HG02678 (cell line): ENCODE results near the gene DCTD.

Experiments used
- ATAC-seq: cut with Tn5 transposase; IDR thresholded peaks from one replicate; pipeline ENCODE4 v1.9.1; 2021; ENCODE audit warnings: mild to moderate bottlenecking, moderate library complexity; ENCODE audit not compliant: unreplicated experiment

DCTD gene

GRCh38 chr4:182874304-182874751 is 42.9 kb downstream of the DCTD start:
- no peak for ATAC-seq

- ATAC-seq: no peak
Observed at GRCh38 chr4:182873726-182874125, 43.5 kb downstream of the DCTD start.

GRCh38 chr4:182873289-182873688 is 43.9 kb downstream of the DCTD start:
- ATAC-seq: no peak

GRCh38 chr4:182872886-182873285 is 44.3 kb downstream of the DCTD start:
- ATAC-seq: no peak

- ATAC-seq: no peak
Observed at GRCh38 chr4:182871616-182872015, 45.6 kb downstream of the DCTD start.

GRCh38 chr4:182869697-182870096 is 47.5 kb downstream of the DCTD start:
- ATAC-seq: no peak

GRCh38 chr4:182866746-182867145 is 50.4 kb downstream of the DCTD start:
- no peak for ATAC-seq

GRCh38 chr4:182863501-182863900 is 53.7 kb downstream of the DCTD start:
- ATAC-seq: no peak

- no peak for ATAC-seq
Observed at GRCh38 chr4:182862921-182863320, 54.3 kb downstream of the DCTD start.

GRCh38 chr4:182862141-182862875 is 54.9 kb downstream of the DCTD start:
- ATAC-seq: no peak

GRCh38 chr4:182861346-182861745 is 55.8 kb downstream of the DCTD start:
- ATAC-seq: no peak

- ATAC-seq: no peak
Observed at GRCh38 chr4:182859730-182860129, 57.5 kb downstream of the DCTD start.

- ATAC-seq: no peak
Observed at GRCh38 chr4:182858711-182859110, 58.5 kb downstream of the DCTD start.

- ATAC-seq: no peak
Observed at GRCh38 chr4:182856862-182857261, 60.3 kb downstream of the DCTD start.

- no peak for ATAC-seq
Observed at GRCh38 chr4:182855877-182856276, 61.3 kb downstream of the DCTD start.

- no peak for ATAC-seq
Observed at GRCh38 chr4:182855312-182855711, 61.9 kb downstream of the DCTD start.

GRCh38 chr4:182854466-182854865 is 62.7 kb downstream of the DCTD start:
- ATAC-seq: no peak

GRCh38 chr4:182853731-182854330 is 63.4 kb downstream of the DCTD start:
- no peak for ATAC-seq

GRCh38 chr4:182848685-182849084 is 68.5 kb downstream of the DCTD start:
- ATAC-seq: no peak

GRCh38 chr4:182847576-182848450 is 69.4 kb downstream of the DCTD start:
- no peak for ATAC-seq

- no peak for ATAC-seq
Observed at GRCh38 chr4:182846036-182846435, 71.2 kb downstream of the DCTD start.

- no peak for ATAC-seq
Observed at GRCh38 chr4:182845618-182846017, 71.6 kb downstream of the DCTD start.
